H9 (cell line): ENCODE measurements around the gene PLAAT1. TPM values are rescaled to one million over a fixed set of nuclear protein-coding genes. Genes with fewer than 3 reads are reported as not detected.

Experiments
- DNase-seq: peaks from one replicate; pipeline ENCODE4 v3.0.0-alpha.2; 2017
- H2AFZ ChIP-seq: one replicate; pipeline ENCODE4 v1.6.1; 2013; ENCODE audit warnings: mild to moderate bottlenecking, low read length, control low read depth, moderate library complexity
- H2AK5ac ChIP-seq: 2 replicates; pipeline ENCODE4 v1.6.1; 2013; ENCODE audit warnings: low read length, control low read depth, mixed read lengths; ENCODE audit not compliant: insufficient read length
- H2BK120ac ChIP-seq: one replicate; pipeline ENCODE4 v1.6.1; 2013; ENCODE audit warnings: low read depth, mild to moderate bottlenecking, low read length, control low read depth, inconsistent platforms; ENCODE audit not compliant: poor library complexity, severe bottlenecking
- H2BK12ac ChIP-seq: 2 replicates; pipeline ENCODE4 v1.6.1; 2013; ENCODE audit warnings: low read length, control low read depth, mixed read lengths, low read depth; ENCODE audit not compliant: insufficient read length
- H2BK15ac ChIP-seq: 2 replicates; pipeline ENCODE4 v1.6.1; 2013; ENCODE audit warnings: low read depth, low read length, control low read depth
- H2BK20ac ChIP-seq: one replicate; pipeline ENCODE4 v1.6.1; 2013; ENCODE audit warnings: low read depth, mild to moderate bottlenecking, low read length, control low read depth, inconsistent platforms; ENCODE audit not compliant: poor library complexity, severe bottlenecking
- H2BK5ac ChIP-seq: 2 replicates; pipeline ENCODE4 v1.6.1; 2013; ENCODE audit warnings: low read length, control low read depth, mixed read lengths; ENCODE audit not compliant: insufficient read length
- H3K14ac ChIP-seq: 2 replicates; pipeline ENCODE4 v1.6.1; 2013; ENCODE audit warnings: low read length, control low read depth; ENCODE audit not compliant: insufficient read depth
- H3K18ac ChIP-seq: 2 replicates; pipeline ENCODE4 v1.6.1; 2013; ENCODE audit warnings: low read depth, mild to moderate bottlenecking, mixed read lengths, low read length, control low read depth; ENCODE audit not compliant: insufficient read length
- H3K23ac ChIP-seq: 2 replicates; pipeline ENCODE4 v1.6.1; 2013; ENCODE audit warnings: low read length, control low read depth, mixed read lengths, low read depth; ENCODE audit not compliant: insufficient read length
- H3K23me2 ChIP-seq: 2 replicates; pipeline ENCODE4 v1.6.1; 2013; ENCODE audit warnings: low read depth, mild to moderate bottlenecking, mixed read lengths, low read length, control low read depth; ENCODE audit not compliant: insufficient read length, poor library complexity, severe bottlenecking
- H3K27ac ChIP-seq: 2 replicates; pipeline ENCODE4 v1.5.1; 2013; ENCODE audit warnings: low read length, control low read depth, mixed read lengths, low read depth; ENCODE audit not compliant: insufficient read length
- H3K27me3 ChIP-seq: 2 replicates; pipeline ENCODE4 v1.6.1; 2013; ENCODE audit warnings: low read length, control low read depth, inconsistent platforms; ENCODE audit not compliant: insufficient read depth
- H3K4ac ChIP-seq: 2 replicates; pipeline ENCODE4 v1.6.1; 2013; ENCODE audit warnings: low read depth, mild to moderate bottlenecking, control low read depth, inconsistent platforms, low read length, moderate library complexity
- H3K4me1 ChIP-seq: 2 replicates; pipeline ENCODE4 v1.6.1; 2013; ENCODE audit warnings: low read length, control low read depth, inconsistent platforms; ENCODE audit not compliant: insufficient read depth
- H3K4me2 ChIP-seq: 2 replicates; pipeline ENCODE4 v1.6.1; 2013; ENCODE audit warnings: low read length, control low read depth, mixed read lengths; ENCODE audit not compliant: insufficient read length, insufficient read depth
- H3K56ac ChIP-seq: 2 replicates; pipeline ENCODE4 v1.6.1; 2013; ENCODE audit warnings: low read depth, mild to moderate bottlenecking, mixed read lengths, low read length, control low read depth; ENCODE audit not compliant: insufficient read length
- H3K79me1 ChIP-seq: 2 replicates; pipeline ENCODE4 v1.6.1; 2013; ENCODE audit warnings: low read depth, mild to moderate bottlenecking, moderate library complexity, low read length, control low read depth, inconsistent platforms; ENCODE audit not compliant: insufficient read depth, poor library complexity, severe bottlenecking
- H3K79me2 ChIP-seq: 2 replicates; pipeline ENCODE4 v1.6.1; 2013; ENCODE audit warnings: low read length, control low read depth, inconsistent platforms; ENCODE audit not compliant: insufficient read depth
- H3K9ac ChIP-seq: 2 replicates; pipeline ENCODE4 v1.6.1; 2013; ENCODE audit warnings: low read length, control low read depth, mixed read lengths; ENCODE audit not compliant: insufficient read length; ENCODE audit errors: extremely low read depth
- H3K9me3 ChIP-seq: one replicate; pipeline ENCODE4 v1.6.1; 2013; ENCODE audit warnings: low read depth, low read length, inconsistent platforms; ENCODE audit not compliant: control insufficient read depth
- H3T11ph ChIP-seq: one replicate; pipeline ENCODE4 v1.6.1; 2013; ENCODE audit warnings: mild to moderate bottlenecking, low read length, control low read depth, inconsistent platforms
- H4K20me1 ChIP-seq: one replicate; pipeline ENCODE4 v1.6.1; 2013; ENCODE audit not compliant: control insufficient read depth, insufficient read length, insufficient read depth
- H4K5ac ChIP-seq: 2 replicates; pipeline ENCODE4 v1.6.1; 2013; ENCODE audit warnings: low read depth, mild to moderate bottlenecking, mixed read lengths, low read length, control low read depth; ENCODE audit not compliant: insufficient read length
- H4K8ac ChIP-seq: replicated peaks from 2 replicates; pipeline ENCODE4 v1.6.1; 2013; ENCODE audit warnings: low read length, control low read depth, mixed read lengths, low read depth; ENCODE audit not compliant: insufficient read length
- H4K91ac ChIP-seq: 2 replicates; pipeline ENCODE4 v1.6.1; 2013; ENCODE audit warnings: low read depth, mild to moderate bottlenecking, moderate library complexity, mixed read lengths, low read length, control low read depth; ENCODE audit not compliant: insufficient read length
- H3K27ac Mint-ChIP-seq, 3 experiments: 2 replicates in 2 of 3; 3 replicates in 1 of 3; pipeline ENCODE4 v1.8.0; 2020 to 2021; ENCODE audit warnings: mixed read lengths in 3 of 3, mild to moderate bottlenecking in 1 of 3, moderate library complexity in 1 of 3
- H3K27me3 Mint-ChIP-seq: 2 replicates; pipeline ENCODE4 v1.8.0; 2021; ENCODE audit warnings: low read depth, mild to moderate bottlenecking, moderate library complexity, mixed read lengths
- H3K36me3 Mint-ChIP-seq, 3 experiments: 2 replicates in 2 of 3; 3 replicates in 1 of 3; pipeline ENCODE4 v1.8.0; 2020 to 2021; ENCODE audit warnings: low read depth in 3 of 3, mixed read lengths in 3 of 3; ENCODE audit not compliant: insufficient read depth in 1 of 3
- H3K4me1 Mint-ChIP-seq, 2 experiments: 2 replicates each; pipeline ENCODE4 v1.8.0; 2020; ENCODE audit warnings: mixed read lengths in 2 of 2
- H3K4me3 Mint-ChIP-seq, 2 experiments: 2 replicates in 1 of 2; 3 replicates in 1 of 2; pipeline ENCODE4 v1.8.0; 2020 to 2021; ENCODE audit warnings: mild to moderate bottlenecking in 2 of 2, mixed read lengths in 2 of 2, moderate library complexity in 1 of 2
- H3K9me3 Mint-ChIP-seq, 2 experiments: 2 replicates in 1 of 2; 3 replicates in 1 of 2; pipeline ENCODE4 v1.8.0; 2020; ENCODE audit warnings: mild to moderate bottlenecking in 2 of 2, mixed read lengths in 2 of 2, moderate library complexity in 1 of 2
- CTCF ChIP-seq: fragments of 200-600 bp; sonication (generic); conservative IDR thresholded peaks from 3 replicates; pipeline ENCODE4 v1.8.0; 2021; ENCODE audit warnings: antibody characterized with exemption, mild to moderate bottlenecking
- WGBS: extraction: QIAGEN DNeasy Blood & Tissue Kit; methylation state at CpG from one replicate; pipeline ENCODE4 v1.1.7; 2013; ENCODE audit warnings: missing lambda C conversion rate, low lambda C conversion rate, mixed read lengths; ENCODE audit not compliant: insufficient read length; ENCODE audit errors: extremely low coverage; 5-methylcytosine and 5-hydroxymethylcytosine counted together
- total RNA-seq: library from RNA; stranded (reverse); gene quantifications from 2 replicates; pipeline ENCODE4 v1.2.1, GENCODE V29; 2021

The PLAAT1 gene
- total RNA-seq, 1 experiment from 2014 or later = 4.4 TPM

- Histone ChIP-seq H3K4me1 (no peaks in the 10 kb centered on the region), H2BK20ac (no peak overlapping the region), H4K8ac (no peak overlapping the region), H3K56ac (no peak overlapping the region), H3K9me3 (no peaks in the 10 kb centered on the region), H4K20me1 (no peaks in the 10 kb centered on the region), H3K4ac (no peak overlapping the region), H4K5ac (no peak overlapping the region), H3K18ac (no peak overlapping the region), H3K23ac (no peak overlapping the region), H3K23me2 (no peaks in the 10 kb centered on the region), H3K4me2 (no peak overlapping the region), H3K27me3 (no peaks in the 10 kb centered on the region), H2BK5ac (no peak overlapping the region), H2BK15ac (no peak overlapping the region), H4K91ac (no peak overlapping the region), H3T11ph (no peak overlapping the region), H3K79me1 (no peaks in the 10 kb centered on the region), H2AFZ (no peak overlapping the region), H3K14ac (no peak overlapping the region), H3K9ac (no peak overlapping the region), H2BK120ac (no peak overlapping the region), H3K27ac (no peak overlapping the region), H2AK5ac (no peak overlapping the region), H2BK12ac (no peak overlapping the region), H3K79me2 (no peaks in the 10 kb centered on the region)
- no CpG with 5 or more reads among the region's 4 CpGs for WGBS
- no peak overlapping the region for H3K4me3 Mint-ChIP-seq
- H3K9me3 Mint-ChIP-seq = peaks cover 33 to 34% of the 10 kb centered on the region in 2 experiments
- peaks cover 26 to 31% (median 30%) of the 10 kb centered on the region in 3 experiments for H3K36me3 Mint-ChIP-seq
- no peaks in the 10 kb centered on the region for H3K4me1 Mint-ChIP-seq
- no peaks in the 10 kb centered on the region; the same call in 1 of the 2 replicates for H3K27me3 Mint-ChIP-seq
- TF ChIP-seq CTCF = no peak
- H3K27ac Mint-ChIP-seq = no peak overlapping the region; a peak in 1 of 7 replicates
- no peak for DNase-seq
Observed at GRCh38 chr3:193250492-193250891, 9.5 kb downstream of the PLAAT1 start.
